ENCODE results near the gene CSTA.

The CSTA gene

GRCh38 chr3:122324871-122325323, at the start of gene CSTA:
TSS of gene CSTA (plus strand) at chr3:122325248. CDS start at chr3:122325293, 45 bp downstream.
- no peak for DNase-seq (ENCODE audit: low read depth)

- DNase-seq (ENCODE audit: low read depth), result no peak
These were observed 43.2 kb upstream of the CSTA start for GRCh38 chr3:122281891-122282290.

DNA sequence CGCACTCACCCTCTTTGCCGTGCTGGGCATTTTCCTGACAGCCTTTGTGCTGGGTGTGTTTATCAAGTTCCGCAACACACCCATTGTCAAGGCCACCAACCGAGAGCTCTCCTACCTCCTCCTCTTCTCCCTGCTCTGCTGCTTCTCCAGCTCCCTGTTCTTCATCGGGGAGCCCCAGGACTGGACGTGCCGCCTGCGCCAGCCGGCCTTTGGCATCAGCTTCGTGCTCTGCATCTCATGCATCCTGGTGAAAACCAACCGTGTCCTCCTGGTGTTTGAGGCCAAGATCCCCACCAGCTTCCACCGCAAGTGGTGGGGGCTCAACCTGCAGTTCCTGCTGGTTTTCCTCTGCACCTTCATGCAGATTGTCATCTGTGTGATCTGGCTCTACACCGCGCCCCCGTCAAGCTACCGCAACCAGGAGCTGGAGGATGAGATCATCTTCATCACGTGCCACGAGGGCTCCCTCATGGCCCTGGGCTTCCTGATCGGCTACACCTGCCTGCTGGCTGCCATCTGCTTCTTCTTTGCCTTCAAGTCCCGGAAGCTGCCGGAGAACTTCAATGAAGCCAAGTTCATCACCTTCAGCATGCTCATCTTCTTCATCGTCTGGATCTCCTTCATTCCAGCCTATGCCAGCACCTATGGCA, 41.1 kb upstream of the CSTA start:
- no peak for DNase-seq (ENCODE audit: low read depth)

DNA sequence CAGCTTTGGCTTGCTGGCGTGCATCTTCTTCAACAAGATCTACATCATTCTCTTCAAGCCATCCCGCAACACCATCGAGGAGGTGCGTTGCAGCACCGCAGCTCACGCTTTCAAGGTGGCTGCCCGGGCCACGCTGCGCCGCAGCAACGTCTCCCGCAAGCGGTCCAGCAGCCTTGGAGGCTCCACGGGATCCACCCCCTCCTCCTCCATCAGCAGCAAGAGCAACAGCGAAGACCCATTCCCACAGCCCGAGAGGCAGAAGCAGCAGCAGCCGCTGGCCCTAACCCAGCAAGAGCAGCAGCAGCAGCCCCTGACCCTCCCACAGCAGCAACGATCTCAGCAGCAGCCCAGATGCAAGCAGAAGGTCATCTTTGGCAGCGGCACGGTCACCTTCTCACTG, 40.6 kb upstream of the CSTA start:
- no peak for DNase-seq (ENCODE audit: low read depth)

- DNase-seq (ENCODE audit: low read depth), result no peak
These were observed 30.7 kb upstream of the CSTA start for GRCh38 chr3:122294359-122294758.

- DNase-seq (ENCODE audit: low read depth), result no peak
These were observed 29.6 kb upstream of the CSTA start for GRCh38 chr3:122295266-122296062.

DNA sequence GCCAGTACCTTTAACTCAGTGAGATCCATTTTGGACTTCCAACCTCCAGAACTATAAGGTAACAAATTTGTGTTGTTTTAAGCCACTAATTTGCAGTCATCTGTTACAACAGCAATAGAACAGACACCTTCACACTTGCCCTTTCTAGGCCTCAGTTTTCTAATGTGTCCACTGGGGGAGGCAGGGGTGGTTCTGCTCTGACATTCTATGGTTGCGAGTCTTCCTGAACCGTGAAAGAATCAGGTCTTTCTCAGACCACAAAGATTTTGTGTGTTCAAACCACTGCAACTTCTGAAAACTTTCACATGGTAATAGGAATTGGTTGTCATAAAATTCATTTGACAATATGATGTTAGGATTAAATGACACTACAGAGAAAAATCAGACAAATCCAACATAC, 26.8 kb upstream of the CSTA start:
- DNase-seq (ENCODE audit: low read depth), result no peak

DNA sequence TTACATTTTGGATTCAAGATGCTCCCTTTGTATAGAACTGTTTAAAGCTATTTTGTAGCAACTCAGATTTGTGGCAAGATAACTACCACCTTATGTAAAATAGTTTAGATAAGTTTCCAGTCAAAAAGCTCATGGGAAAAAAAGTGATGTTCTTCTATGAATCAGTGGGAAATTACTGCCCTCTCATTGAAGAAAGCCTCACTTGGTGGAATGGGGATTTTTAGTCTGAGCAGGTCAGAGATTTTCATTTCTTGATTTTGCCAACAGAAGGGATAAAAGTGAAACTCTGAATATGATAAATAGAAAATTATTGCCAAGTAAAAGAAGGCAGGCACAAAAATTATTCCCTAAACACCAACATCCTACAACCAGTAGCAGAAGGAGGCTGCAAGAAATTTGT, 25.8 kb upstream of the CSTA start:
- DNase-seq (ENCODE audit: low read depth), result no peak

DNA sequence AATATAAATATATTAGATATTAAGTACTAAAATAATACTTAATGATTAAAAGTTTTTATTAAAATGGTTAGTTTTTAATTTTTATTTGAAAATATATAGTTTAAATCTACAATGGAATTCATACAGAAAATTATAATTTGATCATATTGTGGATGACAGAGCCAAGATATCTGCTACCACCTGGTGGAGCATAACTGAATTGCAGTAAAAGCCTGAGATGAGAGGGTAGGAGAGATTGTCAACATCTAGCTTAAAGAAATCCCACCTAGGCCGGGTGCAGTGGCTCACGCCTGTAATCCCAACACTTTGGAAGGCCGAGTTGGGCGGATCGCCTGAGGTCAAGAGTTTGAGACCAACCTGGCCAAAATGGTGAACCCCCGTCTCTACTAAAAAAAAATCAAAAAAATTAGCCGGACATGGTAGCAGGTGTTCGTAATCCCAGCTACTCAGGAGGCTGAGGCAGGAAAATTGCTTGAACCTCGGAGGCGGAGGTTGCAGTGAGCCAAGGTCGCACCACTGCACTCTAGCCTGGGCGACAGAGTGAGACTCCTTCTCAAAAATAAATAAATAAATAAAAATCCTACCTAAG, 25.1 kb upstream of the CSTA start:
- peak; percentile 21 for DNase-seq (ENCODE audit: low read depth)

GRCh38 chr3:122301063-122301462, 24.0 kb upstream of the CSTA start:
- DNase-seq (ENCODE audit: low read depth), result no peak

GRCh38 chr3:122305818-122306621, 19.0 kb upstream of the CSTA start:
- DNase-seq (ENCODE audit: low read depth), result no peak

- no peak for DNase-seq (ENCODE audit: low read depth)
These were observed 18.5 kb upstream of the CSTA start for GRCh38 chr3:122306622-122306953.

- no peak for DNase-seq (ENCODE audit: low read depth)
These were observed 17.9 kb upstream of the CSTA start for GRCh38 chr3:122307094-122307687.

DNA sequence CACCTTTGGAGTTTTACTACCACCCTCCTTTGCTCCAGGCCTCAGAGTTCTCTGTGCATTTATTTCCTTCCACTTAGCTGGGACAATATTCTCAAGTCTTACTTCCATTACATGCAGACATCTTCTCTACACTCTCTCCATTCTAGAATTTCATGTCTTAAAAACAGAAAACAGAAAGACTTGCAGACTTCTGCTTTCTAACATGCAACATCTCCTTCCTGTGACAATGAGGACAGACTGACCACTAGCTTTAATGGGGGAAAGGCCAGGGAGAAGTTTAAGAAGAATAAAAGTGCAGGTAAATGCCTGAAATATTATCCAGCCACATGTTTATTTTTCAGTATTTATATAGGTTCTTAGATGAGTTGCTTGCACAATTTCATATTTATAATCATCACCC, 17.1 kb upstream of the CSTA start:
- DNase-seq (ENCODE audit: low read depth), result no peak

DNA sequence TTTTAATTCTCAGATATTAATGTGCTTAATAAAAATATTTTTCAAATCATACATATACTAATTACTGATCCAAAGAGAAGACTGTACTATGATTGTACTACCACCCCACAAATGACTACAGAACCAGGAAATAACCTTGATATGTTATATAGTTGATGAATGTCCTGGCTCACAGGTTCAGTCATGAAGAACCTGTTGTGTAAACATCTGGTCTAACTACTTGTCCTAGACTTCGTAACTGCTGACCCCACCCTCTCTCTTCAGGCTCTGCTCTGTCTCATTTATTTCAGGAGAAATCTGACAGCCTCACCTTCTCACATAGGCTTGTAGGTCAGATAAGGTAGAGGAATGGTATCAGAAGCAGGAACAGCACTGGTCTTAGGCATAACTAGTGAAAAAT, 14.7 kb upstream of the CSTA start:
- no peak for DNase-seq (ENCODE audit: low read depth)

- no peak for DNase-seq (ENCODE audit: low read depth)
These were observed 12.2 kb upstream of the CSTA start for GRCh38 chr3:122312826-122313225.

GRCh38 chr3:122313281-122313680, 11.8 kb upstream of the CSTA start:
- no peak for DNase-seq (ENCODE audit: low read depth)

DNA sequence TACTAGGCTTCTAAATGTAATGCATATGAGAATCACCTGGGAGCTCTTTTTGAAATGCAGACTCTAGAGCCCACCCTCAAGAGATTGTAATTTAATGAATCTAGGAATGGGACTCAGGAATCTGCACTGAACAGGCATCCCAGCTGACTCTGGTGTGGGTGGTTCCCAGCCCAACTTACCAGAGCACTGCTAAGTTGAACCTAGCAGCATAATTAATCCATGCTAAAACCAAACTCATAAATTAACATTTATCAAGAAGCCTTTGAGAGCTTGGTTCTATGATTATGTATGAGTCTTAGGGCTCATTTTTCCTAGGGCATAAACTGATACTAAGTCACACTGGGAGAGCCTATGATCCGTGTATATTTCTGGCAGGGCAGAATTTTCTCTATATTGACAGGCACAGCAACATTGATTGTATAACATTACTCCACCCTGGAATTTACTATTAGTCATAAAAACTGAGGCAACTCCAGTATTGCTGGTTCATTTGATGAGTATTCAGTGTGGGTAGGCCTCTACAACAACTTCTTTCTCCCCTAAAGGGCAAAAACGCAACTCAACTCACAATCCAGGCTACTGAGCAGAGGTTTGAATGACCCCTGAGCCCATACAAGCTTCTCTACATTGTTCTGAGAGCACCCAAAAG, 10.7 kb upstream of the CSTA start:
- DNase-seq (ENCODE audit: low read depth), result no peak

DNA sequence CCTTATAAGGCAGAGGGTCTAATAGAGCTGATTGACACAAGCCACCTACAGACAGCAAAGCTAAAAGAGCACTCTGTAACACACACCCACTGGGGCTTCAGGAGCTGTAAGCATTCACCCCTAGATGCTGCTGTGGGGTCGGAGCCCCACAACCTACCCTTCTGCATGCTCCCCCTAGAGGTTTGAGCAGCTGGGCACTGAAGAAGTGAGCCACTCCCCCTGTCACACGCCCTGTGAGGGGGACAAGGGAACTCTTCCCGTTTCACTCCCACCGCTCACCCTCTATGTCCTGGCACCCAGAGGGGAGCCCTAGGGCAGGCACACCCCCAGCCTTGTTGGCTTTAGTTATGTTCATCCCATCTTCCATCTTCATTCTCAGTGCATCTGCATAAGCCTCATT, 9.4 kb upstream of the CSTA start:
- no peak for DNase-seq (ENCODE audit: low read depth)

DNA sequence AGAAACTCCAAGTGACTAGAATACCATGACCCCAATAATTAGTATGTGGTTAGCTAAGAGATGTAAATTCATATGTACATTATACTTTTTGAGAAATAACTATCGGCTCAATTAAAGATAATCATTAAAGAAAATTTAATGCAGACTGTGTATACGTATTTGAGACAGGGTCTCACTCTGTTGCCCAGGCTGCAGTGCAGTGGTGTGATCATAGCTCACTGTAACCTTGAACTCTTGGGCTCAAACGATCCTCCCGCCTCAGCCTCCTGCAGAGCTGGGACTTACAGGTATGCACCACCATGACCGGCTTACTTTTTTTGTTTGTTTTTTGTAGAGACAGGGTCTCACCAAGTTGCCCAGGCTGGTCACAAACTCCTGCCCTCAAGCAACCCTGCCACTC, 8.7 kb upstream of the CSTA start:
- no peak for DNase-seq (ENCODE audit: low read depth)

GRCh38 chr3:122318620-122319019, 6.4 kb upstream of the CSTA start:
- DNase-seq (ENCODE audit: low read depth), result no peak
